ENCODE measurements around the gene OAS1.

GRCh38 chr12:112932485-112933128, 25.8 kb downstream of the OAS1 start:
- no peak for TF ChIP-seq CTCF (IDR thresholded peaks at IDR 0.05)
- no peak for TF ChIP-seq POLR2A (IDR thresholded peaks at IDR 0.05)
